ENCODE data around the gene BRSK2. TPM values are rescaled to one million over a fixed set of nuclear protein-coding genes. Genes with fewer than 3 reads are reported as not detected.

The BRSK2 gene
- total RNA-seq, 1 donor: 0.36 TPM

- TF ChIP-seq CTCF (IDR thresholded peaks at IDR 0.05; ENCODE audit: insufficient read depth, low read length): no peak
- no peak for DNase-seq (ENCODE audit: low read depth)
Observed at GRCh38 chr11:1472180-1473005, 82.7 kb downstream of the BRSK2 start.

GRCh38 chr11:1473011-1473628 lies 83.4 kb downstream of the BRSK2 start:
- TF ChIP-seq CTCF (IDR thresholded peaks at IDR 0.05; ENCODE audit: insufficient read depth, low read length): no peak
- H3K4me3 ChIP-seq (ENCODE audit: low read depth, low read length): no peak overlapping the region
- no peak for DNase-seq (ENCODE audit: low read depth)

More at GRCh38 chr11:1472180-1473005, 82.7 kb downstream of the BRSK2 start:
- H3K4me3 ChIP-seq (ENCODE audit: low read depth, low read length): no peak overlapping the region

- no peak overlapping the region for H3K4me3 ChIP-seq (ENCODE audit: low read depth, low read length)
- TF ChIP-seq CTCF (IDR thresholded peaks at IDR 0.05; ENCODE audit: insufficient read depth, low read length): no peak
- no peak for DNase-seq (ENCODE audit: low read depth)
Observed at GRCh38 chr11:1473786-1474185, 84.1 kb downstream of the BRSK2 start.

- no peak for TF ChIP-seq CTCF (IDR thresholded peaks at IDR 0.05; ENCODE audit: insufficient read depth, low read length)
- no peak overlapping the region for H3K4me3 ChIP-seq (ENCODE audit: low read depth, low read length)
- DNase-seq (ENCODE audit: low read depth): no peak
Observed at GRCh38 chr11:1475841-1476240, 86.1 kb downstream of the BRSK2 start.

GRCh38 chr11:1476940-1477736 lies 87.4 kb downstream of the BRSK2 start:
- DNase-seq (ENCODE audit: low read depth): no peak
- TF ChIP-seq CTCF (IDR thresholded peaks at IDR 0.05; ENCODE audit: insufficient read depth, low read length): no peak
- no peak overlapping the region for H3K4me3 ChIP-seq (ENCODE audit: low read depth, low read length)

GRCh38 chr11:1478011-1478410 lies 88.3 kb downstream of the BRSK2 start:
- DNase-seq (ENCODE audit: low read depth): no peak
- TF ChIP-seq CTCF (IDR thresholded peaks at IDR 0.05; ENCODE audit: insufficient read depth, low read length): no peak
- H3K4me3 ChIP-seq (ENCODE audit: low read depth, low read length): no peak overlapping the region
